Peyer's patch (tissue), 4 donors: Measurements from ENCODE around the gene ZBTB14.

Experiments used
- CTCF ChIP-seq, 6 experiments: fragments of 450-650 bp in 4 of 6; fragments of 200-600 bp in 2 of 6; sonication (generic) in 1 of 6; IDR thresholded peaks; one replicate each; pipeline ENCODE4 v1.5.1; 2017 to 2019; ENCODE audit warnings: antibody characterized with exemption in 6 of 6, mild to moderate bottlenecking in 3 of 6, moderate library complexity in 1 of 6
- POLR2A ChIP-seq, 2 donors: fragments of 450-650 bp; IDR thresholded peaks; one replicate each; pipeline ENCODE4 v1.5.1; 2017; ENCODE audit warnings: antibody characterized with exemption in 2 of 2, mild to moderate bottlenecking in 2 of 2, moderate library complexity in 2 of 2

GRCh38 chr18:5251117-5251516, 44.4 kb downstream of the ZBTB14 start:
- TF ChIP-seq CTCF (IDR thresholded peaks at IDR 0.05) (no peak), POLR2A (IDR thresholded peaks at IDR 0.05) (no peak)
